Activated naive CD8-positive, alpha-beta T cell treated with anti-CD3 and anti-CD28 coated beads for 36 hours (primary cell): ENCODE results near the gene IGF2BP2. TPM values are rescaled to one million over a fixed set of nuclear protein-coding genes. Genes with fewer than 3 reads are reported as not detected.
"Not testable (repeated sequence)": the region's sequence is repeated elsewhere in the genome, so short reads cannot be mapped to it uniquely, and the experiment has no call there.

Experiments
- DNase-seq: peaks from one replicate; pipeline ENCODE4 v3.0.0; 2021
- H3K27ac Mint-ChIP-seq: one replicate; pipeline ENCODE4 v1.8.0; 2022; ENCODE audit warnings: mild to moderate bottlenecking, moderate library complexity, mixed read lengths
- H3K27me3 Mint-ChIP-seq: one replicate; pipeline ENCODE4 v1.8.0; 2022; ENCODE audit warnings: mild to moderate bottlenecking, mixed read lengths
- H3K36me3 Mint-ChIP-seq: one replicate; pipeline ENCODE4 v1.8.0; 2021; ENCODE audit warnings: mild to moderate bottlenecking, mixed read lengths
- H3K4me1 Mint-ChIP-seq: one replicate; pipeline ENCODE4 v1.8.0; 2021; ENCODE audit warnings: mixed read lengths
- H3K4me3 Mint-ChIP-seq: one replicate; pipeline ENCODE4 v1.8.0; 2022; ENCODE audit warnings: mild to moderate bottlenecking, moderate library complexity, mixed read lengths
- H3K9me3 Mint-ChIP-seq: one replicate; pipeline ENCODE4 v1.8.0; 2022; ENCODE audit warnings: mixed read lengths
- total RNA-seq, 2 experiments: library from RNA; stranded (reverse); gene quantifications; one replicate each; pipeline ENCODE4 v1.2.3, GENCODE V29; 2021

The IGF2BP2 gene
- total RNA-seq, 2 experiments from 2014 or later, result 0.28 to 0.41 TPM

- Mint-ChIP-seq H3K4me3 (no peak overlapping the region), H3K9me3 (no peaks in the 10 kb centered on the region), H3K27ac (no peak overlapping the region), H3K27me3 (peaks cover 18% of the 10 kb centered on the region), H3K4me1 (no peaks in the 10 kb centered on the region), H3K36me3 (no peaks in the 10 kb centered on the region)
- DNase-seq, result no peak
Measured at GRCh38 chr3:185713015-185713414, 111.8 kb downstream of the IGF2BP2 start.

GRCh38 chr3:185712337-185712736, 112.5 kb downstream of the IGF2BP2 start:
- Mint-ChIP-seq H3K27ac (no peak overlapping the region), H3K9me3 (no peaks in the 10 kb centered on the region), H3K36me3 (no peaks in the 10 kb centered on the region), H3K4me1 (no peaks in the 10 kb centered on the region), H3K27me3 (peaks cover 25% of the 10 kb centered on the region), H3K4me3 (no peak overlapping the region)
- no peak for DNase-seq

GRCh38 chr3:185711255-185711870, 113.5 kb downstream of the IGF2BP2 start:
- no peak for DNase-seq
- Mint-ChIP-seq H3K4me3 (no peak overlapping the region), H3K9me3 (no peaks in the 10 kb centered on the region), H3K36me3 (no peaks in the 10 kb centered on the region), H3K4me1 (no peaks in the 10 kb centered on the region), H3K27me3 (peaks cover 26% of the 10 kb centered on the region), H3K27ac (no peak overlapping the region)

- no peak overlapping the region for H3K27ac Mint-ChIP-seq
- no peaks in the 10 kb centered on the region for H3K36me3 Mint-ChIP-seq
- H3K27me3 Mint-ChIP-seq, result peaks cover 26% of the 10 kb centered on the region
- no peak overlapping the region for H3K4me3 Mint-ChIP-seq
- no peak for DNase-seq
- no peaks in the 10 kb centered on the region for H3K4me1 Mint-ChIP-seq
- no peaks in the 10 kb centered on the region for H3K9me3 Mint-ChIP-seq
Measured at GRCh38 chr3:185709251-185709955, 115.4 kb downstream of the IGF2BP2 start.

- peaks cover 30% of the 10 kb centered on the region for H3K27me3 Mint-ChIP-seq
- H3K4me1 Mint-ChIP-seq, result no peaks in the 10 kb centered on the region
- no peak overlapping the region for H3K4me3 Mint-ChIP-seq
- H3K27ac Mint-ChIP-seq, result no peak overlapping the region
- no peak for DNase-seq
- H3K36me3 Mint-ChIP-seq, result no peaks in the 10 kb centered on the region
- no peaks in the 10 kb centered on the region for H3K9me3 Mint-ChIP-seq
Measured at GRCh38 chr3:185708392-185708791, 116.5 kb downstream of the IGF2BP2 start.

GRCh38 chr3:185705498-185705897, 119.3 kb downstream of the IGF2BP2 start:
- no peak overlapping the region for H3K27ac Mint-ChIP-seq
- H3K4me3 Mint-ChIP-seq, result no peak overlapping the region
- DNase-seq, result no peak
- peaks cover 30% of the 10 kb centered on the region for H3K27me3 Mint-ChIP-seq
- no peaks in the 10 kb centered on the region for H3K36me3 Mint-ChIP-seq
- no peaks in the 10 kb centered on the region for H3K9me3 Mint-ChIP-seq
- H3K4me1 Mint-ChIP-seq, result no peaks in the 10 kb centered on the region

- H3K4me1 Mint-ChIP-seq, result no peaks in the 10 kb centered on the region
- no peak overlapping the region for H3K4me3 Mint-ChIP-seq
- no peaks in the 10 kb centered on the region for H3K36me3 Mint-ChIP-seq
- no peak overlapping the region for H3K27ac Mint-ChIP-seq
- no peaks in the 10 kb centered on the region for H3K9me3 Mint-ChIP-seq
- H3K27me3 Mint-ChIP-seq, result peaks cover 17% of the 10 kb centered on the region
- no peak for DNase-seq
Measured at GRCh38 chr3:185702262-185703225, 122.3 kb downstream of the IGF2BP2 start.

- Mint-ChIP-seq H3K27ac (no peak overlapping the region), H3K27me3 (peaks cover 14% of the 10 kb centered on the region), H3K9me3 (no peaks in the 10 kb centered on the region), H3K36me3 (no peaks in the 10 kb centered on the region), H3K4me3 (no peak overlapping the region), H3K4me1 (no peaks in the 10 kb centered on the region)
- DNase-seq, result no peak
Measured at GRCh38 chr3:185701611-185702261, 123.1 kb downstream of the IGF2BP2 start.

GRCh38 chr3:185699927-185700326, 124.9 kb downstream of the IGF2BP2 start:
- no peaks in the 10 kb centered on the region for H3K9me3 Mint-ChIP-seq
- H3K4me1 Mint-ChIP-seq, result no peaks in the 10 kb centered on the region
- no peaks in the 10 kb centered on the region for H3K36me3 Mint-ChIP-seq
- no peak overlapping the region for H3K27ac Mint-ChIP-seq
- peaks cover 14% of the 10 kb centered on the region for H3K27me3 Mint-ChIP-seq
- no peak overlapping the region for H3K4me3 Mint-ChIP-seq
- DNase-seq, result no peak

- DNase-seq, H3K4me1 Mint-ChIP-seq, H3K4me3 Mint-ChIP-seq, H3K9me3 Mint-ChIP-seq, H3K36me3 Mint-ChIP-seq, H3K27ac Mint-ChIP-seq, H3K27me3 Mint-ChIP-seq: not testable (repeated sequence)
Measured at GRCh38 chr3:185697228-185697627, 127.6 kb downstream of the IGF2BP2 start.

GRCh38 chr3:185696039-185696438, 128.8 kb downstream of the IGF2BP2 start:
- Mint-ChIP-seq H3K27me3 (peaks cover 4% of the 10 kb centered on the region), H3K9me3 (no peaks in the 10 kb centered on the region), H3K4me1 (no peaks in the 10 kb centered on the region), H3K36me3 (no peaks in the 10 kb centered on the region), H3K27ac (no peak overlapping the region), H3K4me3 (no peak overlapping the region)
- DNase-seq, result no peak

- H3K4me3 Mint-ChIP-seq, result no peak overlapping the region
- H3K27ac Mint-ChIP-seq, result no peak overlapping the region
- no peaks in the 10 kb centered on the region for H3K9me3 Mint-ChIP-seq
- no peaks in the 10 kb centered on the region for H3K4me1 Mint-ChIP-seq
- DNase-seq, result no peak
- H3K27me3 Mint-ChIP-seq, result peaks cover under 1% of the 10 kb centered on the region
- H3K36me3 Mint-ChIP-seq, result no peaks in the 10 kb centered on the region
Measured at GRCh38 chr3:185693985-185694653, 130.7 kb downstream of the IGF2BP2 start.

- DNase-seq, result no peak
- Mint-ChIP-seq H3K27me3 (no peaks in the 10 kb centered on the region), H3K27ac (no peak overlapping the region), H3K9me3 (no peaks in the 10 kb centered on the region), H3K36me3 (no peaks in the 10 kb centered on the region), H3K4me1 (no peaks in the 10 kb centered on the region), H3K4me3 (no peak overlapping the region)
Measured at GRCh38 chr3:185691622-185692021, 133.2 kb downstream of the IGF2BP2 start.

GRCh38 chr3:185687271-185687878, 137.5 kb downstream of the IGF2BP2 start:
- H3K27me3 Mint-ChIP-seq, result no peaks in the 10 kb centered on the region
- H3K27ac Mint-ChIP-seq, result no peak overlapping the region
- no peaks in the 10 kb centered on the region for H3K36me3 Mint-ChIP-seq
- H3K4me3 Mint-ChIP-seq, result no peak overlapping the region
- H3K4me1 Mint-ChIP-seq, result no peaks in the 10 kb centered on the region
- H3K9me3 Mint-ChIP-seq, result no peaks in the 10 kb centered on the region
- no peak for DNase-seq
